K562 (cell line): Measurements from ENCODE around the gene SARS1. TPM values are rescaled to one million over a fixed set of nuclear protein-coding genes. Genes with fewer than 3 reads are reported as not detected.

Experiments used
- ARHGAP35 ChIP-seq: fragments of 450-650 bp; IDR thresholded peaks from 2 replicates; pipeline ENCODE4 v1.6.1; 2018; ENCODE audit not compliant: partially characterized antibody
- ESRRA ChIP-seq: fragments of 450-650 bp; IDR thresholded peaks from 2 replicates; pipeline ENCODE4 v1.6.1; 2014; ENCODE audit warnings: low read depth, mild to moderate bottlenecking, moderate library complexity, borderline replicate concordance
- FOXP1 ChIP-seq: sonication (generic); formaldehyde crosslinking; IDR thresholded peaks from 2 replicates; pipeline ENCODE4 v1.8.0; 2022; ENCODE audit warnings: mild to moderate bottlenecking, missing genetic modification reagents
- GTF2A2 ChIP-seq: IDR thresholded peaks from 2 replicates; pipeline ENCODE4 v1.6.1; 2016; ENCODE audit warnings: mild to moderate bottlenecking, missing genetic modification characterization, missing compliant biosample characterization
- HMGXB4 ChIP-seq: sonication (generic); formaldehyde crosslinking; IDR thresholded peaks from 2 replicates; pipeline ENCODE4 v1.8.1; 2023; ENCODE audit warnings: mild to moderate bottlenecking, missing genetic modification reagents
- MEF2A ChIP-seq: IDR thresholded peaks from 2 replicates; pipeline ENCODE4 v1.6.1; 2011; ENCODE audit warnings: low read depth, mild to moderate bottlenecking, low read length, moderate library complexity; ENCODE audit not compliant: control insufficient read depth
- MEF2D ChIP-seq: conservative IDR thresholded peaks from 2 replicates; pipeline ENCODE4 v1.6.1; 2016; ENCODE audit warnings: low read depth, missing genetic modification characterization, missing compliant biosample characterization
- MYNN ChIP-seq, 2 experiments: sonication (generic); formaldehyde crosslinking in 1 of 2; IDR thresholded peaks; 2 replicates each; pipeline versions ENCODE4 v1.5.0 to v1.6.1; 2016 to 2020; ENCODE audit warnings: antibody characterized with exemption in 1 of 2, missing genetic modification reagents in 1 of 2
- POLR2AphosphoS5 ChIP-seq: IDR thresholded peaks from 2 replicates; pipeline ENCODE4 v1.6.1; 2011; ENCODE audit warnings: mild to moderate bottlenecking, low read depth, low read length, moderate library complexity; ENCODE audit not compliant: control insufficient read depth, insufficient read depth
- U2AF1 ChIP-seq: fragments of 200-400 bp; formaldehyde crosslinking; optimal IDR thresholded peaks from 2 replicates; pipeline ENCODE3; 2017; ENCODE audit warnings: mild to moderate bottlenecking, low read depth, low read length, moderate library complexity
- XRCC4 ChIP-seq: IDR thresholded peaks from one replicate; pipeline ENCODE4 v1.6.1; 2011; ENCODE audit not compliant: insufficient read depth, insufficient read length; ENCODE audit errors: extremely low read depth
- YBX1 ChIP-seq: fragments of 450-650 bp; IDR thresholded peaks from 2 replicates; pipeline ENCODE4 v1.7.1; 2016; ENCODE audit warnings: mild to moderate bottlenecking
- ZBTB11 ChIP-seq, 3 experiments: fragments of 200-800 bp in 1 of 3; fragments of 250-450 bp in 1 of 3; fragments of 450-650 bp in 1 of 3; sonication (Bioruptor Pico) in 1 of 3; sonication (Bioruptor generic) in 1 of 3; formaldehyde crosslinking in 1 of 3; IDR thresholded peaks; 2 replicates each; pipeline versions ENCODE4 v1.6.1 to v1.8.0; 2016 to 2022; ENCODE audit warnings: mild to moderate bottlenecking in 2 of 3, missing genetic modification characterization in 2 of 3, missing compliant biosample characterization in 1 of 3, moderate library complexity in 1 of 3
- ZNF121 ChIP-seq: sonication (generic); formaldehyde crosslinking; conservative IDR thresholded peaks from 2 replicates; pipeline ENCODE4 v1.8.0; 2022; ENCODE audit warnings: missing genetic modification reagents
- ZNF280B ChIP-seq: fragments of 250-450 bp; sonication (Bioruptor Pico); IDR thresholded peaks from 2 replicates; pipeline ENCODE4 v1.5.1; 2021; ENCODE audit warnings: mild to moderate bottlenecking
- ZNF449 ChIP-seq: fragments of 250-450 bp; sonication (Bioruptor Pico); IDR thresholded peaks from 2 replicates; pipeline ENCODE4 v1.8.0; 2022; ENCODE audit warnings: moderate library complexity, mild to moderate bottlenecking, inconsistent platforms
- ZNF511 ChIP-seq: sonication (generic); formaldehyde crosslinking; IDR thresholded peaks from 2 replicates; pipeline ENCODE4 v1.8.0; 2022; ENCODE audit warnings: mild to moderate bottlenecking, missing genetic modification reagents
- polyA plus RNA-seq, 8 experiments: library from polyadenylated mRNA; depleted of rRNA in 4 of 8; stranded (reverse) in 5 of 8; unstranded in 3 of 8; fragments of >200 nt; fragmentation: Nextera tagmentation in 2 of 8; fragmentation: Illumina TruSeq in 1 of 8; extraction: Ambion mirVana in 2 of 8; extraction: Trizol in 1 of 8; gene quantifications; 2 replicates each; pipeline versions ENCODE4 v1.2.1 to v1.2.3, GENCODE V29; 2011 to 2014; ENCODE audit warnings: inconsistent platforms in 1 of 8, missing spikeins in 1 of 8
- total RNA-seq, 7 experiments: library from RNA; depleted of rRNA in 6 of 7; stranded (reverse); fragments of >200 nt in 6 of 7; fragmentation: Illumina TruSeq in 2 of 7; extraction: Trizol in 2 of 7; gene quantifications; 2 replicates each; pipeline versions ENCODE4 v1.2.1 to v1.2.3, GENCODE V29; 2011 to 2021; ENCODE audit warnings: low replicate concordance in 1 of 7

The SARS1 gene
- total and polyA plus RNA-seq, 9 of the 15 experiments (the other 6 are each of a cell fraction or from before 2014, with no cell fraction given): 221 to 623 (median 254) TPM

GRCh38 chr1:109282952-109283747 is 69.4 kb downstream of the SARS1 start, which contains the start of gene PSRC1 (continued):
- TF ChIP-seq ZNF280B (CRISPR knock-in tag) (no peak), ZNF121 (no peak), GTF2A2 (tag) (no peak), XRCC4 (no peak), FOXP1 (CRISPR knock-in tag) (no peak; the same call in 1 of the 2 replicates), MEF2D (tag) (no peak; the same call in 1 of the 2 replicates), ZBTB11 (CRISPR knock-in tag; IDR thresholded peaks at IDR 0.05) (peak in 1 of 3 experiments; percentile 87; a peak in 2 of 6 replicates), HMGXB4 (CRISPR knock-in tag) (no peak), ARHGAP35 (no peak), MEF2A (no peak), U2AF1 (no peak), MYNN (IDR thresholded peaks at IDR 0.05) (no peak; the same call in 1 of the 2 replicates), MYNN (CRISPR knock-in tag; IDR thresholded peaks at IDR 0.05) (no peak), POLR2AphosphoS5 (peak; percentile 90; the same call in 1 of the 2 replicates), ZNF511 (CRISPR knock-in tag) (0 out of 2 replicates have a peak, but pooled peaks have one; percentile 25), ESRRA (0 out of 2 replicates have a peak, but pooled peaks have one; percentile 6), ZNF449 (no peak), YBX1 (no peak)
